ENCODE measurements around the gene GRIK4. TPM values are rescaled to one million over a fixed set of nuclear protein-coding genes. Genes with fewer than 3 reads are reported as not detected.

The GRIK4 gene
- total RNA-seq, 1 donor from 2014 or later = not detected

DNA sequence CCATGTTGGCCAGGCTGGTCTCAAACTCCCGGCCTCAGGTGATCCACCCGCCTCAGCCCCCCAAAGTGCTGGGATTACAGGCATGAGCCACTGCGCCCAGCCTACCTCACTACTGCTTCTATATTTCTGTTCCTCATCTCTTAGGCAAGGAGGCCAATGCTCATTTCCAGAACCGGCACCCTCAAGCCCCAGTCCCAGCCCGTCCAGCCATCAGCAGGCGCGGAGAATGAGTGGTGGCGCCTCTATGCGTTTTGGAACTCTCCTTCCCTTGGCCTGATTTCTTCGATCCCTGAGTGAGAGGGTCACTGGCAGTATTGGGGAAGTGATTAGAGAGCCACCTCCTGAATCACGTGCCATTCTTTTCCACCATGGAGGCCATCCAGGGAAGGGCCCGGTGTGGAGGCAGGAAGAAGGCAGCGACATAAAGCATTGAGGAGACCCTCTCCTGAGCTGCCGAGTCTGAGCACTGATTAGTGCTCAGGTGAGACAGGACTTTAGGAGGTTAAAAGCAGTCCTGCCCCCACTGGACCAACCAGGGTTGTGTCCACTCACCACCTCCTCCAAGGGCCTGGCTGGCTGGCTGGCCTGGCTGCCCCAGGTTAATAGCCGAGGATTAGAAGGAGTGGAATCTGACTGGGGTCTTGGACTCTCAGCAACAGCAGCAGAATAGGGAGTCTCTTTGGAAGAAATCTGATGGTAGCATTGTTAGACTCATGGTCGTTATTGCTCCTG, 8.7 kb downstream of the GRIK4 start:
- TF ChIP-seq, protein P1, sequence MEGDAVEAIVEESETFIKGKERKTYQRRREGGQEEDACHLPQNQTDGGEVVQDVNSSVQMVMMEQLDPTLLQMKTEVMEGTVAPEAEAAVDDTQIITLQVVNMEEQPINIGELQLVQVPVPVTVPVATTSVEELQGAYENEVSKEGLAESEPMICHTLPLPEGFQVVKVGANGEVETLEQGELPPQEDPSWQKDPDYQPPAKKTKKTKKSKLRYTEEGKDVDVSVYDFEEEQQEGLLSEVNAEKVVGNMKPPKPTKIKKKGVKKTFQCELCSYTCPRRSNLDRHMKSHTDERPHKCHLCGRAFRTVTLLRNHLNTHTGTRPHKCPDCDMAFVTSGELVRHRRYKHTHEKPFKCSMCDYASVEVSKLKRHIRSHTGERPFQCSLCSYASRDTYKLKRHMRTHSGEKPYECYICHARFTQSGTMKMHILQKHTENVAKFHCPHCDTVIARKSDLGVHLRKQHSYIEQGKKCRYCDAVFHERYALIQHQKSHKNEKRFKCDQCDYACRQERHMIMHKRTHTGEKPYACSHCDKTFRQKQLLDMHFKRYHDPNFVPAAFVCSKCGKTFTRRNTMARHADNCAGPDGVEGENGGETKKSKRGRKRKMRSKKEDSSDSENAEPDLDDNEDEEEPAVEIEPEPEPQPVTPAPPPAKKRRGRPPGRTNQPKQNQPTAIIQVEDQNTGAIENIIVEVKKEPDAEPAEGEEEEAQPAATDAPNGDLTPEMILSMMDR (IDR thresholded peaks at IDR 0.05; ENCODE audit: unreplicated experiment) = no peak
- peaks cover 21% of the 10 kb centered on the region for H3K4me1 Mint-ChIP-seq (ENCODE audit: low read depth)
- peaks cover 80% of the 10 kb centered on the region for H3K27me3 Mint-ChIP-seq
- DNase-seq (ENCODE audit: low spot score, unreplicated experiment) = no peak
- no peak overlapping the region for H3K27ac Mint-ChIP-seq
- H3K9me3 Mint-ChIP-seq (ENCODE audit: low read depth) = no peaks in the 10 kb centered on the region
- H3K4me3 Mint-ChIP-seq (ENCODE audit: low read depth) = no peak overlapping the region
- no peaks in the 10 kb centered on the region for H3K36me3 Mint-ChIP-seq (ENCODE audit: insufficient read depth)

GRCh38 chr11:120521176-120521575, 9.6 kb downstream of the GRIK4 start:
- DNase-seq (ENCODE audit: low spot score, unreplicated experiment) = no peak
- TF ChIP-seq, protein P1 (IDR thresholded peaks at IDR 0.05; ENCODE audit: unreplicated experiment) = no peak
- Mint-ChIP-seq H3K9me3 (ENCODE audit: low read depth) (no peaks in the 10 kb centered on the region), H3K4me3 (ENCODE audit: low read depth) (no peak overlapping the region), H3K27ac (no peak overlapping the region), H3K36me3 (ENCODE audit: insufficient read depth) (no peaks in the 10 kb centered on the region), H3K27me3 (peaks cover 77% of the 10 kb centered on the region), H3K4me1 (ENCODE audit: low read depth) (peaks cover 26% of the 10 kb centered on the region)

GRCh38 chr11:120522021-120522420, 10.5 kb downstream of the GRIK4 start:
- TF ChIP-seq, protein P1 (IDR thresholded peaks at IDR 0.05; ENCODE audit: unreplicated experiment) = no peak
- H3K36me3 Mint-ChIP-seq (ENCODE audit: insufficient read depth) = no peaks in the 10 kb centered on the region
- H3K4me3 Mint-ChIP-seq (ENCODE audit: low read depth) = no peak overlapping the region
- no peaks in the 10 kb centered on the region for H3K9me3 Mint-ChIP-seq (ENCODE audit: low read depth)
- no peak for DNase-seq (ENCODE audit: low spot score, unreplicated experiment)
- peaks cover 72% of the 10 kb centered on the region for H3K27me3 Mint-ChIP-seq
- H3K4me1 Mint-ChIP-seq (ENCODE audit: low read depth) = peaks cover 20% of the 10 kb centered on the region
- no peak overlapping the region for H3K27ac Mint-ChIP-seq

DNA sequence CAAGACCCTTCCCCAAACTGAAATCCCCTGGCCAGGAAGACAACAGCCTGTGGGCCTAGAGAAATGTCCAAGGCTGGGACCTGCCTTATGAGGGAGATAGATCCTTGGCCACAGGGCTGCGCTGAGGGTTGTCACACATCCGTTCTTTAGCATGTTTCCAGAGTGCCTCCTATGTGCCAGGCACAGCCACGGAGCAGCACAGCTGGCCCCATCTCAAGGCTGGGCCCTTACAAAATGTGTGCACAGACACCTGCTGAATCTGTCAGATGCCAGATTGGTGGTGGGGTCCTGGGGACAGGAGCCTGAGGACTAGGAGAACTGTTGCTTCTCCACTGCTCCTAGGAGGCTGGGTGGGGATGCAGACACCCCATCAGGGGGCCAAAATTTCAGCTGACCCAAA, 11.2 kb downstream of the GRIK4 start:
- Mint-ChIP-seq H3K4me3 (ENCODE audit: low read depth) (no peak overlapping the region), H3K27me3 (peaks cover 67% of the 10 kb centered on the region)
- TF ChIP-seq, protein P1 (IDR thresholded peaks at IDR 0.05; ENCODE audit: unreplicated experiment) = no peak

GRCh38 chr11:120523196-120523595, 11.6 kb downstream of the GRIK4 start:
- Mint-ChIP-seq H3K9me3 (ENCODE audit: low read depth) (no peaks in the 10 kb centered on the region), H3K4me3 (ENCODE audit: low read depth) (no peak overlapping the region), H3K36me3 (ENCODE audit: insufficient read depth) (no peaks in the 10 kb centered on the region), H3K4me1 (ENCODE audit: low read depth) (peaks cover 9% of the 10 kb centered on the region), H3K27me3 (peaks cover 63% of the 10 kb centered on the region), H3K27ac (peak overlapping the region; percentile 23)
- TF ChIP-seq, protein P1 (IDR thresholded peaks at IDR 0.05; ENCODE audit: unreplicated experiment) = no peak
- no peak for DNase-seq (ENCODE audit: low spot score, unreplicated experiment)

More for the DNA sequence above, 11.2 kb downstream of the GRIK4 start:
- H3K27ac Mint-ChIP-seq = no peak overlapping the region
- no peaks in the 10 kb centered on the region for H3K36me3 Mint-ChIP-seq (ENCODE audit: insufficient read depth)
- no peaks in the 10 kb centered on the region for H3K9me3 Mint-ChIP-seq (ENCODE audit: low read depth)
- peaks cover 14% of the 10 kb centered on the region for H3K4me1 Mint-ChIP-seq (ENCODE audit: low read depth)
- no peak for DNase-seq (ENCODE audit: low spot score, unreplicated experiment)
